Osteoblast (primary cell): ENCODE results near the gene HLA-DQB2. TPM values are rescaled to one million over a fixed set of nuclear protein-coding genes. Genes with fewer than 3 reads are reported as not detected.
"Not testable (repeated sequence)": the region's sequence is repeated elsewhere in the genome, so short reads cannot be mapped to it uniquely, and the experiment has no call there.

Source experiments
- DNase-seq: peaks from one replicate; pipeline ENCODE4 v3.0.0; 2011; ENCODE audit warnings: low spot score, mixed read lengths; ENCODE audit not compliant: insufficient read length; ENCODE audit errors: missing footprints
- H2AFZ ChIP-seq: 2 replicates; pipeline ENCODE4 v1.6.0; 2011; ENCODE audit warnings: mild to moderate bottlenecking, low read length
- H3K27ac ChIP-seq: 2 replicates; pipeline ENCODE4 v1.5.1; 2011; ENCODE audit warnings: mild to moderate bottlenecking, low read depth, low read length, moderate library complexity
- H3K27me3 ChIP-seq: 2 replicates; pipeline ENCODE4 v1.6.0; 2012; ENCODE audit warnings: mild to moderate bottlenecking, control low read depth, inconsistent platforms, low read length, moderate library complexity; ENCODE audit not compliant: insufficient read depth
- H3K36me3 ChIP-seq: 2 replicates; pipeline ENCODE4 v1.5.1; 2011; ENCODE audit warnings: mild to moderate bottlenecking, low read length, control low read depth, moderate library complexity; ENCODE audit not compliant: insufficient read depth
- H3K4me1 ChIP-seq: 2 replicates; pipeline ENCODE4 v1.5.1; 2011; ENCODE audit warnings: mild to moderate bottlenecking, low read length, control low read depth, moderate library complexity; ENCODE audit not compliant: insufficient read depth
- H3K4me2 ChIP-seq: 2 replicates; pipeline ENCODE4 v1.6.0; 2011; ENCODE audit warnings: mild to moderate bottlenecking, low read length; ENCODE audit not compliant: insufficient read depth
- H3K4me3 ChIP-seq: fragments of 200-600 bp; sonication (generic); 3 replicates; pipeline ENCODE4 v1.5.1; 2012; ENCODE audit warnings: mild to moderate bottlenecking, low read length, inconsistent platforms; ENCODE audit not compliant: insufficient read depth
- H3K79me2 ChIP-seq: 2 replicates; pipeline ENCODE4 v1.6.0; 2012; ENCODE audit warnings: mild to moderate bottlenecking, low read length, control low read depth, inconsistent platforms; ENCODE audit not compliant: insufficient read depth
- H3K9me3 ChIP-seq: 2 replicates; pipeline ENCODE4 v1.5.1; 2011; ENCODE audit warnings: low read depth, low read length, control low read depth
- H4K20me1 ChIP-seq: 2 replicates; pipeline ENCODE4 v1.6.0; 2012; ENCODE audit warnings: mild to moderate bottlenecking, low read length, control low read depth; ENCODE audit not compliant: insufficient read depth
- total RNA-seq: library from RNA; depleted of rRNA; stranded (reverse); fragments of >200 nt; gene quantifications from 2 replicates; pipeline ENCODE4 v1.2.3, GENCODE V29; 2012
- TF ChIP-seq, protein P1 (sequence below): IDR thresholded peaks from 2 replicates; pipeline ENCODE4 v1.5.1; 2011; ENCODE audit warnings: mild to moderate bottlenecking, low read depth, low read length, moderate library complexity; ENCODE audit errors: extremely low read depth

Gene HLA-DQB2
- total RNA-seq, 1 donor = not detected

DNA sequence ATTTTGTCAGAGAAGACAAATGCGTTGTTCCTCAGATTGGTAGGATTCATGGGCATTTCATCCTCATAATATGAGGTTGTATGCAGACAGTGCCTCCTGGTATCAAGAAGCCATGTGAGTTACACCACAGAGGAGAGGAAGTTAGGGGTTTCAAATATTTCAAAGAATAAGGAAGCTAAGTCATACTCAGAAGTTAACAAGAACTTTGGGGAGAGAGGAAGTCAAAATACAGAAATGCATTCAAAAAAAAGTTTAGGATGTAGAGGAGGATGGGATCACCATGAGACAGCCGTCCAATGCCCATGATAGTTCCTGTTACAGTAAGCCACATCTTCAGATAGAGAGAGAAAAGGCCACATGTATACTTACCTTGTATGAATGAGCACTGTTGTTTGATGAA, 31.2 kb upstream of the HLA-DQB2 start:
- no peak overlapping the region for H3K4me3 ChIP-seq
- peaks cover 2% of the 10 kb centered on the region for H3K9me3 ChIP-seq
- no peaks in the 10 kb centered on the region for H3K36me3 ChIP-seq
- no peak overlapping the region for H3K27ac ChIP-seq
- H3K79me2 ChIP-seq = no peaks in the 10 kb centered on the region
- no peak overlapping the region for H3K4me2 ChIP-seq
- H2AFZ ChIP-seq = no peak overlapping the region
- peak; percentile 29 for DNase-seq
- no peaks in the 10 kb centered on the region for H4K20me1 ChIP-seq
- peaks cover 10% of the 10 kb centered on the region for H3K4me1 ChIP-seq
- TF ChIP-seq, protein P1, sequence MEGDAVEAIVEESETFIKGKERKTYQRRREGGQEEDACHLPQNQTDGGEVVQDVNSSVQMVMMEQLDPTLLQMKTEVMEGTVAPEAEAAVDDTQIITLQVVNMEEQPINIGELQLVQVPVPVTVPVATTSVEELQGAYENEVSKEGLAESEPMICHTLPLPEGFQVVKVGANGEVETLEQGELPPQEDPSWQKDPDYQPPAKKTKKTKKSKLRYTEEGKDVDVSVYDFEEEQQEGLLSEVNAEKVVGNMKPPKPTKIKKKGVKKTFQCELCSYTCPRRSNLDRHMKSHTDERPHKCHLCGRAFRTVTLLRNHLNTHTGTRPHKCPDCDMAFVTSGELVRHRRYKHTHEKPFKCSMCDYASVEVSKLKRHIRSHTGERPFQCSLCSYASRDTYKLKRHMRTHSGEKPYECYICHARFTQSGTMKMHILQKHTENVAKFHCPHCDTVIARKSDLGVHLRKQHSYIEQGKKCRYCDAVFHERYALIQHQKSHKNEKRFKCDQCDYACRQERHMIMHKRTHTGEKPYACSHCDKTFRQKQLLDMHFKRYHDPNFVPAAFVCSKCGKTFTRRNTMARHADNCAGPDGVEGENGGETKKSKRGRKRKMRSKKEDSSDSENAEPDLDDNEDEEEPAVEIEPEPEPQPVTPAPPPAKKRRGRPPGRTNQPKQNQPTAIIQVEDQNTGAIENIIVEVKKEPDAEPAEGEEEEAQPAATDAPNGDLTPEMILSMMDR = no peak
- H3K27me3 ChIP-seq = peaks cover 41% of the 10 kb centered on the region

GRCh38 chr6:32792901-32793435, 29.6 kb upstream of the HLA-DQB2 start:
- no peak for DNase-seq
- no peaks in the 10 kb centered on the region for H3K79me2 ChIP-seq
- peaks cover 37% of the 10 kb centered on the region for H3K27me3 ChIP-seq
- H3K27ac ChIP-seq = no peak overlapping the region
- no peak overlapping the region for H3K4me2 ChIP-seq
- no peak overlapping the region for H2AFZ ChIP-seq
- H3K4me3 ChIP-seq = no peak overlapping the region
- TF ChIP-seq, protein P1 = no peak
- peaks cover 10% of the 10 kb centered on the region for H3K4me1 ChIP-seq
- no peaks in the 10 kb centered on the region for H3K36me3 ChIP-seq
- no peaks in the 10 kb centered on the region for H4K20me1 ChIP-seq
- H3K9me3 ChIP-seq = no peaks in the 10 kb centered on the region

DNA sequence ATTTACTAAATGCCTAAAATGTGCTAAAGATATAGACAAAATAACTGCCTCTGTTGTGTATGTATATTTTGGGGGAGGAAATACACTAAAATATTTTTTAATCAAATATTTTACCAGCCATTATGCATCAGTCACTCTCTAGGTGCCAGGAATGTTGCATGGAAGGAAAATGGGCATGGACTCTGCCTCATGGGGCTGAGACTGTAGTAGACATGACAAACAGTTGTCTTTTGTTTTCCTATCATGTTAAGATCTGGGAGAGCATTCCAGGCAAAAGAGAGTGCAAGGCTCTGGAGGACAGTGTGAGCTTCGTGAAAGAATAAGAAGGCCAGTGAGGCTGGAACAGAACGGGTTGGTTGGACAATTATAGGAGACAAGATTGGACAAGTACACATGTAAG, 27.0 kb upstream of the HLA-DQB2 start:
- Histone ChIP-seq H3K4me2 (no peak overlapping the region), H3K79me2 (no peaks in the 10 kb centered on the region), H3K36me3 (no peaks in the 10 kb centered on the region), H3K4me3 (no peak overlapping the region), H2AFZ (no peak overlapping the region), H3K27ac (no peak overlapping the region), H4K20me1 (no peaks in the 10 kb centered on the region), H3K27me3 (peaks cover 39% of the 10 kb centered on the region), H3K9me3 (no peaks in the 10 kb centered on the region), H3K4me1 (no peaks in the 10 kb centered on the region)
- peak; percentile 61 for DNase-seq
- TF ChIP-seq, protein P1 = no peak

DNA sequence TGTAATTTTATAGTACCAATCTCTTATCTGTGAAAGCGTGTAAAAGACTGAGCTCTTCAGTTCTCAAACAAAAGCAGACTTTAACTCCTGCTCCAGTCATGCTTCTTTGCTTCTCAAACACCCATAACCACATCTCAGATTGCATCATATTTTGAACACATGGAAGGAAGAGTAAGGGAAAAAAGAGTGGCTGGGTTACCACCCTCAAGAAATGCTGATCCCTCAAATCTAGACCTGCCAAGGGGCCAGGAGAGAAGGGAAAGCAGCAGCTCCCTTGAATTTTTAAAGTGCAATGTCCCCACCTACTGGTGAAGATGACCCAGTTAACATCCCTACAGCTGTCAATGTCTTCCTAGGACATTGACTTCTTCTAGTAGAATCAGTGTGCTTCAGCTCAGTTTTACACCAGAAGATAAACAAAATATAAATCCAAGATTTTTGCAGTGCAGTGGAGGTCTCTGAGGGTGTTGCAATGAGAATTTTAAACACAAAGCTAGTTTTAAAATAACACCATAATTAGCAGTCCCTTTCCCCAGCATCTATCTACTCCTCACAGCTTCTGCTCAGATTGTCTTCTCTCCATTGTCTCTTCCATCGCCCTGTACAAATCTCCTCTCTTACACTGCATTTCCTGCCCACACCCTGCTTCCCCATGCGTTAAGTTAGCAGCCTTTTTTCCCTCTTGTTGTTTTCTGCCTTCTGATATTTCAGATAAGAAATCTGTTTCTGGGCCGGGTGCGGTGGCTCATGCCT, 22.6 kb upstream of the HLA-DQB2 start:
- H2AFZ ChIP-seq = no peak overlapping the region
- H3K4me2 ChIP-seq = no peak overlapping the region
- no peaks in the 10 kb centered on the region for H3K36me3 ChIP-seq
- DNase-seq = peak; percentile 14
- no peaks in the 10 kb centered on the region for H3K4me1 ChIP-seq
- no peak overlapping the region for H3K4me3 ChIP-seq
- H3K27me3 ChIP-seq = peaks cover 14% of the 10 kb centered on the region
- H3K9me3 ChIP-seq = no peaks in the 10 kb centered on the region
- H3K27ac ChIP-seq = no peak overlapping the region
- no peaks in the 10 kb centered on the region for H4K20me1 ChIP-seq
- H3K79me2 ChIP-seq = no peaks in the 10 kb centered on the region
- TF ChIP-seq, protein P1 = peak; percentile 62

DNA sequence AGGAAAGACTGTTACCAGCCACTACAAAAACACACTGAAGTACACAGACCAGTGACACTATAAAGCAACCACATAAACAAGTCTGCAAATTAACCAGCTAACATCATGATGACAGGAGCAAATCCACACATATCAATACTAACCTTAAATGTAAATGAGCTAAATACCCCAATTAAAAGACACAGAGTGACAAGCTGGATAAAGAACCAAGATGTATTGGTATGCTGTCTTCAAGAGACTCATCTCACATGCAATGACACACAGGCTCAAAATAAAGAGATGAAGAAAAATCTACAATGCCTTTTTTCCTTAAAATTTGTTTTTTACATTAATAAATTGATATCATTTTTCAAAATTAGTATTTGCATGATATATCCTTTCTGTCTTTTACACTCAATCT, 19.6 kb upstream of the HLA-DQB2 start:
- DNase-seq, H3K4me3 ChIP-seq, H2AFZ ChIP-seq, H3K27ac ChIP-seq, H3K79me2 ChIP-seq, H3K9me3 ChIP-seq, H3K4me1 ChIP-seq, H3K36me3 ChIP-seq, H4K20me1 ChIP-seq, H3K4me2 ChIP-seq: not testable (repeated sequence)
- H3K27me3 ChIP-seq = peaks cover 17% of the 10 kb centered on the region
